Rectal smooth muscle tissue (tissue), 1 donor: Measurements from ENCODE around the gene GUCY2D.

Experiments used
- H3K27ac ChIP-seq: one replicate; pipeline ENCODE4 v1.7.0; 2013; ENCODE audit warnings: low read depth, low read length, inconsistent platforms
- H3K27me3 ChIP-seq: one replicate; pipeline ENCODE4 v1.7.0; 2013; ENCODE audit warnings: low read length; ENCODE audit not compliant: control insufficient read depth, insufficient read depth
- H3K36me3 ChIP-seq: one replicate; pipeline ENCODE4 v1.7.0; 2013; ENCODE audit warnings: low read length; ENCODE audit not compliant: control insufficient read depth, insufficient read depth
- H3K4me1 ChIP-seq: one replicate; pipeline ENCODE4 v1.7.0; 2013; ENCODE audit warnings: low read length; ENCODE audit not compliant: control insufficient read depth, insufficient read depth
- H3K4me3 ChIP-seq: one replicate; pipeline ENCODE4 v1.7.0; 2013; ENCODE audit warnings: low read length
- H3K9ac ChIP-seq: one replicate; pipeline ENCODE4 v1.7.0; 2013; ENCODE audit warnings: low read length

Gene GUCY2D

GRCh38 chr17:8046306-8046928, 44.0 kb downstream of the GUCY2D start:
- no peak overlapping the region for H3K27ac ChIP-seq
- no peak overlapping the region for H3K4me3 ChIP-seq
- H3K9ac ChIP-seq = no peak overlapping the region
- no peaks in the 10 kb centered on the region for H3K4me1 ChIP-seq
- no peaks in the 10 kb centered on the region for H3K36me3 ChIP-seq
- peaks cover 4% of the 10 kb centered on the region for H3K27me3 ChIP-seq

DNA sequence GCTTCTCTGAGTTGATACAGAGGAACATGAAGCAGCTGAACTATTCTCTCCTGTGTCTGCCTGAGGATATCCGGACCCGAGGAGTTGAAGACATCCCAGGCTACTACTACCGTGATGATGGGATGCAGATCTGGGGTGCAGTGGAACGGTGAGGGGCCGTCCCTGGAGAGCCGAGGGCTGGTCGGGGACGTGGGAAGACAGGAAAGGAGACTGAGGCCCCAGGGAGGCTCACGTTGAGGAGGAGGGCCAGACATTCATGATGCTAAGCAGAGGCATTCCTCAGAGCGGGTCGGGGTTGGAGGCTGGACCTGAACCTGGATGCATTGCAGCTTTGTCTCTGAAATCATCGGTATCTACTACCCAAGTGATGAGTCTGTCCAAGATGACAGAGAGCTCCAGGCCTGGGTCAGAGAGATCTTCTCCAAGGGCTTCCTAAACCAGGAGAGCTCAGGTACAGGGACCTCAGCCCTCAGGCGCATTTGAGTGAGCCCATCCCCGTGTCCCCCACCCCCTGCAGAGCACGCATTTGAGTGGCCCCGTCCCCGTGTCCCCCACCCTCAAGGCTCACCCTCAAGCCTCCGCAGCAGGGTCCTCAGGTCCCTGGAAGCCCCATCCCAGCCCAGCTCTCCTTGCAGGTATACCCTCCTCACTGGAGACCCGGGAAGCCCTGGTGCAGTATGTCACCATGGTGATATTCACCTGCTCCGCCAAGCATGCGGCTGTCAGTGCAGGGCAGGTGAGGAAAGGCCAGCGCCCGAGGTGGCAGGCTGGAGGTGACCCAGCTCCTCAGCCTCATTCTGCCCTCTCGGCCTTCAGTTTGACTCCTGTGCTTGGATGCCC, 44.7 kb downstream of the GUCY2D start:
- Histone ChIP-seq H3K27me3 (peaks cover 4% of the 10 kb centered on the region), H3K4me1 (no peaks in the 10 kb centered on the region), H3K9ac (no peak overlapping the region), H3K4me3 (no peak overlapping the region), H3K36me3 (no peaks in the 10 kb centered on the region), H3K27ac (no peak overlapping the region)

DNA sequence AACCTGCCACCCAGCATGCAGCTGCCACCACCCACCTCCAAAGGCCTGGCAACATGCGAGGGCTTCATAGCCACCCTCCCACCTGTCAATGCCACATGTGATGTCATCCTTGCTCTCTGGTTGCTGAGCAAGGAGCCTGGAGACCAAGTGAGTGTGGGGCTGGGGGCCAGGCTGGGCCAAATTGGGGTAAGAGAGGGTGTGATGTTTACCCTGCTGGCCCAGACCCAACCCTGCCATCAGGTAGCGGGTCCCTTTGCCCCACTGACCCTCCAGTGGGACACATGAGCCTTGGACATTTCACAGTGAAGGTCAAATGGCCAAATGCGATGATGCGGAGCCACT, 45.3 kb downstream of the GUCY2D start:
- Histone ChIP-seq H3K27ac (no peak overlapping the region), H3K9ac (no peak overlapping the region), H3K36me3 (no peaks in the 10 kb centered on the region), H3K4me3 (no peak overlapping the region), H3K27me3 (peaks cover 4% of the 10 kb centered on the region), H3K4me1 (no peaks in the 10 kb centered on the region)

DNA sequence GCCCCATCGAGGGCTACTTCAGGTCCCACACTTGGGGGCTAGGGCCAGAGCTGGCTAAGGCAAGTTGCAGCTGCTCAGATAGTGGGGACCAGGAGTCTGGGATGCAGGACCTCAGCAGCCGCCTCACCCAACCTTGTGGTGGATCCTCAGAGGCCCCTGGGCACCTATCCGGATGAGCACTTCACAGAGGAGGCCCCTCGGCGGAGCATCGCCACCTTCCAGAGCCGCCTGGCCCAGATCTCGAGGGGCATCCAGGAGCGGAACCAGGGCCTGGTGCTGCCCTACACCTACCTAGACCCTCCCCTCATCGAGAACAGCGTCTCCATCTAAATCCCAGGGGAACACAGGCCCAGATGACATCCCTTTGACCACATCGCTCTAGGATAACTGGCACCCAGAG, 45.8 kb downstream of the GUCY2D start:
- Histone ChIP-seq H3K27ac (no peak overlapping the region), H3K4me3 (no peak overlapping the region), H3K36me3 (no peaks in the 10 kb centered on the region), H3K4me1 (no peaks in the 10 kb centered on the region), H3K27me3 (peaks cover 4% of the 10 kb centered on the region), H3K9ac (no peak overlapping the region)

GRCh38 chr17:8048736-8049135, 46.3 kb downstream of the GUCY2D start:
- Histone ChIP-seq H3K4me3 (no peak overlapping the region), H3K27me3 (peaks cover 4% of the 10 kb centered on the region), H3K36me3 (no peaks in the 10 kb centered on the region), H3K4me1 (no peaks in the 10 kb centered on the region), H3K27ac (no peak overlapping the region), H3K9ac (no peak overlapping the region)

- Histone ChIP-seq H3K9ac (no peak overlapping the region), H3K4me3 (no peak overlapping the region), H3K4me1 (no peaks in the 10 kb centered on the region), H3K36me3 (no peaks in the 10 kb centered on the region), H3K27me3 (peaks cover 9% of the 10 kb centered on the region), H3K27ac (no peak overlapping the region)
These were observed 49.4 kb downstream of the GUCY2D start for GRCh38 chr17:8051831-8052230.

GRCh38 chr17:8052256-8053252, 50.1 kb downstream of the GUCY2D start:
- Histone ChIP-seq H3K36me3 (no peaks in the 10 kb centered on the region), H3K9ac (no peak overlapping the region), H3K4me1 (no peaks in the 10 kb centered on the region), H3K27me3 (peaks cover 6% of the 10 kb centered on the region), H3K4me3 (no peak overlapping the region), H3K27ac (no peak overlapping the region)

DNA sequence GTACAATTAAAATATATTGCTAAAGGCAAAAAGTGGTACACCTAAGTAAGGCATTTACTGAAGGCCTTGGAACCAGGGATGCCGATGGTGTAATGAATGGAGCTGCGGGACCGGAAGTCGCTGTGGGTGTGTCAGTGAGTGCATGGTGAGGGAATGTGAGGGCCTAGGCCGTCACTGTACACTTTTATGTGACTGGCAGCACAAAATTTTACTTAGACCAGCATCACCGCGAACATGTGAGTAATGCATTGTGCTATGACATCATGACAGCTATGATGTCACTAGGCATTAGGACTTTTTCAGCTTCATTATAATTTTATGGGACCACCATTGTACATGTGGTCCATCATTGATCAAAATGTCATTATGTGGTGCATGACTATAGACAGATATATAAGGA, 51.2 kb downstream of the GUCY2D start:
- Histone ChIP-seq H3K27ac (no peak overlapping the region), H3K9ac (no peak overlapping the region), H3K36me3 (no peaks in the 10 kb centered on the region), H3K4me3 (no peak overlapping the region), H3K27me3 (peaks cover 5% of the 10 kb centered on the region), H3K4me1 (no peaks in the 10 kb centered on the region)

- Histone ChIP-seq H3K9ac (no peak overlapping the region), H3K4me1 (no peaks in the 10 kb centered on the region), H3K27me3 (peaks cover 5% of the 10 kb centered on the region), H3K4me3 (no peak overlapping the region), H3K27ac (no peak overlapping the region), H3K36me3 (no peaks in the 10 kb centered on the region)
These were observed 53.4 kb downstream of the GUCY2D start for GRCh38 chr17:8055851-8056231.

- Histone ChIP-seq H3K9ac (no peak overlapping the region), H3K4me1 (no peaks in the 10 kb centered on the region), H3K27ac (no peak overlapping the region), H3K27me3 (peaks cover 5% of the 10 kb centered on the region), H3K36me3 (no peaks in the 10 kb centered on the region), H3K4me3 (no peak overlapping the region)
These were observed 54.0 kb downstream of the GUCY2D start for GRCh38 chr17:8056232-8056975.

- H3K4me3 ChIP-seq = no peak overlapping the region
- peaks cover 5% of the 10 kb centered on the region for H3K27me3 ChIP-seq
- no peak overlapping the region for H3K27ac ChIP-seq
- H3K4me1 ChIP-seq = no peaks in the 10 kb centered on the region
- H3K36me3 ChIP-seq = no peaks in the 10 kb centered on the region
- H3K9ac ChIP-seq = no peak overlapping the region
These were observed 54.7 kb downstream of the GUCY2D start for GRCh38 chr17:8056976-8057625.
